CD4-positive, CD25-positive, alpha-beta regulatory T cell (primary cell): Measurements from ENCODE around the gene CHRM5. TPM values are rescaled to one million over a fixed set of nuclear protein-coding genes. Genes with fewer than 3 reads are reported as not detected.
"Not testable (repeated sequence)": the region's sequence is repeated elsewhere in the genome, so short reads cannot be mapped to it uniquely, and the experiment has no call there.

Source experiments
- ATAC-seq, 2 donors: fragments of 150-1000 bp; cut with Tn5 transposase; one replicate each; pipeline ENCODE4 v1.10.0; 2021; ENCODE audit warnings: low read depth in 2 of 2, moderate number of reproducible peaks in 2 of 2, moderate library complexity in 1 of 2
- DNase-seq, 3 donors: peaks; one replicate each; pipeline versions ENCODE4 v3.0.0 to v3.0.0-alpha.2; 2012 to 2022; ENCODE audit warnings: mixed read lengths in 1 of 3
- H3K27ac ChIP-seq: one replicate; pipeline ENCODE4 v1.7.0; 2013; ENCODE audit warnings: mild to moderate bottlenecking, low read length; ENCODE audit not compliant: insufficient read depth, poor library complexity, severe bottlenecking
- H3K27me3 ChIP-seq: one replicate; pipeline ENCODE4 v1.7.0; 2013; ENCODE audit warnings: low read length; ENCODE audit not compliant: control insufficient read depth, insufficient read depth
- H3K36me3 ChIP-seq: one replicate; pipeline ENCODE4 v1.7.0; 2013; ENCODE audit warnings: mild to moderate bottlenecking, low read length, moderate library complexity; ENCODE audit not compliant: control insufficient read depth, insufficient read depth
- H3K4me1 ChIP-seq: 2 replicates; pipeline ENCODE4 v1.7.0; 2013; ENCODE audit warnings: mild to moderate bottlenecking, low read length; ENCODE audit not compliant: insufficient read depth, control insufficient read depth, poor library complexity, severe bottlenecking
- H3K4me3 ChIP-seq: one replicate; pipeline ENCODE4 v1.7.0; 2013; ENCODE audit warnings: low read depth, mild to moderate bottlenecking, low read length, moderate library complexity
- H3K9me3 ChIP-seq, 2 experiments: 1 replicate in 1 of 2; 2 replicates in 1 of 2; pipeline ENCODE4 v1.7.0; 2013; ENCODE audit warnings: low read length in 2 of 2, mild to moderate bottlenecking in 1 of 2, moderate library complexity in 1 of 2; ENCODE audit not compliant: control insufficient read depth in 2 of 2
- H3K27ac Mint-ChIP-seq, 3 donors: one replicate each; pipeline ENCODE4 v1.8.0; 2020 to 2022; ENCODE audit warnings: mild to moderate bottlenecking in 3 of 3, mixed read lengths in 3 of 3, moderate library complexity in 2 of 3
- H3K27me3 Mint-ChIP-seq: one replicate; pipeline ENCODE4 v1.8.0; 2022; ENCODE audit warnings: mild to moderate bottlenecking, mixed read lengths
- H3K36me3 Mint-ChIP-seq: one replicate; pipeline ENCODE4 v1.8.0; 2020; ENCODE audit warnings: mixed read lengths
- H3K4me1 Mint-ChIP-seq, 4 donors: one replicate each; pipeline ENCODE4 v1.8.0; 2020 to 2022; ENCODE audit warnings: mixed read lengths in 4 of 4, mild to moderate bottlenecking in 1 of 4
- H3K4me3 Mint-ChIP-seq, 4 donors: one replicate each; pipeline ENCODE4 v1.8.0; 2020 to 2022; ENCODE audit warnings: mild to moderate bottlenecking in 4 of 4, mixed read lengths in 4 of 4, moderate library complexity in 3 of 4
- H3K9me3 Mint-ChIP-seq, 7 donors: one replicate each; pipeline ENCODE4 v1.8.0; 2020 to 2022; ENCODE audit warnings: mixed read lengths in 7 of 7, mild to moderate bottlenecking in 3 of 7, moderate library complexity in 2 of 7
- polyA plus RNA-seq, 4 donors: library from polyadenylated mRNA; unstranded; fragments of 300-500 nt; fragmentation: Illumina TruSeq; gene quantifications; one replicate each; pipeline ENCODE4 v1.2.3, GENCODE V29; 2021
- total RNA-seq: library from RNA; stranded (reverse); gene quantifications from one replicate; pipeline ENCODE4 v1.2.3, GENCODE V29; 2022

The CHRM5 gene
- total and polyA plus RNA-seq, 5 donors from 2014 or later = not detected

GRCh38 chr15:34046471-34047145 is 78.3 kb downstream of the CHRM5 start:
- H3K36me3 ChIP-seq = no peaks in the 10 kb centered on the region
- ATAC-seq = no peak

GRCh38 chr15:34047893-34048775 is 79.8 kb downstream of the CHRM5 start:
- DNase-seq = no peak
- H3K27me3 ChIP-seq = no peaks in the 10 kb centered on the region
- Mint-ChIP-seq H3K9me3 (peaks cover 5 to 29% (median 14%) of the 10 kb centered on the region in 7 donors), H3K4me1 (no peaks in the 10 kb centered on the region), H3K27me3 (peaks cover 19% of the 10 kb centered on the region), H3K4me3 (no peak overlapping the region), H3K36me3 (peaks cover 15% of the 10 kb centered on the region), H3K27ac (no peak overlapping the region)
- H3K4me3 ChIP-seq = no peak overlapping the region
- ATAC-seq = no peak
- H3K9me3 ChIP-seq = peaks cover 12 to 15% of the 10 kb centered on the region in 2 experiments
- H3K27ac ChIP-seq = no peak overlapping the region
- H3K4me1 ChIP-seq = no peaks in the 10 kb centered on the region
- no peaks in the 10 kb centered on the region for H3K36me3 ChIP-seq

More at GRCh38 chr15:34046471-34047145, 78.3 kb downstream of the CHRM5 start:
- Mint-ChIP-seq H3K36me3 (peaks cover 15% of the 10 kb centered on the region), H3K4me3 (no peak overlapping the region), H3K9me3 (peaks cover 5 to 22% (median 12%) of the 10 kb centered on the region in 7 donors), H3K27me3 (peaks cover 16% of the 10 kb centered on the region), H3K27ac (no peak overlapping the region), H3K4me1 (no peaks in the 10 kb centered on the region)
- DNase-seq = no peak
- Histone ChIP-seq H3K27me3 (no peaks in the 10 kb centered on the region), H3K27ac (no peak overlapping the region), H3K4me1 (no peaks in the 10 kb centered on the region), H3K9me3 (peaks cover 12 to 15% of the 10 kb centered on the region in 2 experiments), H3K4me3 (no peak overlapping the region)

GRCh38 chr15:34049112-34049511 is 80.8 kb downstream of the CHRM5 start:
- no peaks in the 10 kb centered on the region for H3K4me1 Mint-ChIP-seq
- peaks cover 5 to 29% (median 14%) of the 10 kb centered on the region in 7 donors for H3K9me3 Mint-ChIP-seq
- no peak overlapping the region for H3K4me3 ChIP-seq
- DNase-seq (no peak), ATAC-seq (no peak)
- H3K27me3 ChIP-seq = no peaks in the 10 kb centered on the region
- H3K27me3 Mint-ChIP-seq = peaks cover 19% of the 10 kb centered on the region
- no peaks in the 10 kb centered on the region for H3K4me1 ChIP-seq
- no peaks in the 10 kb centered on the region for H3K36me3 ChIP-seq
- H3K27ac ChIP-seq = no peak overlapping the region
- H3K9me3 ChIP-seq = peaks cover 12 to 15% of the 10 kb centered on the region in 2 experiments
- H3K27ac Mint-ChIP-seq = no peak overlapping the region
- peaks cover 15% of the 10 kb centered on the region for H3K36me3 Mint-ChIP-seq
- H3K4me3 Mint-ChIP-seq = no peak overlapping the region

- not testable (repeated sequence) for H3K4me3 Mint-ChIP-seq, H3K4me3 ChIP-seq, ATAC-seq, H3K27ac ChIP-seq, H3K27ac Mint-ChIP-seq, H3K4me1 ChIP-seq, H3K36me3 ChIP-seq, H3K27me3 ChIP-seq, DNase-seq, H3K4me1 Mint-ChIP-seq
- Mint-ChIP-seq H3K27me3 (peaks cover 19% of the 10 kb centered on the region), H3K36me3 (peaks cover 15% of the 10 kb centered on the region), H3K9me3 (peaks cover 5 to 29% (median 14%) of the 10 kb centered on the region in 7 donors)
- H3K9me3 ChIP-seq = peaks cover 12 to 15% of the 10 kb centered on the region in 2 experiments
Observed at GRCh38 chr15:34050385-34050784, 82.1 kb downstream of the CHRM5 start.

GRCh38 chr15:34054081-34054707 is 85.9 kb downstream of the CHRM5 start:
- peaks cover 13% of the 10 kb centered on the region for H3K36me3 Mint-ChIP-seq

GRCh38 chr15:34055868-34056595 is 87.7 kb downstream of the CHRM5 start:
- Mint-ChIP-seq H3K4me3 (no peak overlapping the region), H3K27ac (peak overlapping the region in 1 of 3 donors; percentile 28), H3K9me3 (peaks cover 0 to 12% (median 5%) of the 10 kb centered on the region in 7 donors), H3K4me1 (no peaks in the 10 kb centered on the region), H3K36me3 (peaks cover under 1% of the 10 kb centered on the region), H3K27me3 (peaks cover 9% of the 10 kb centered on the region)
- no peaks in the 10 kb centered on the region for H3K27me3 ChIP-seq
- no peaks in the 10 kb centered on the region for H3K4me1 ChIP-seq
- H3K27ac ChIP-seq = no peak overlapping the region
- no peak overlapping the region for H3K4me3 ChIP-seq
- DNase-seq (no peak), ATAC-seq (no peak)
- H3K9me3 ChIP-seq = peaks cover 3 to 4% of the 10 kb centered on the region in 2 experiments
- no peaks in the 10 kb centered on the region for H3K36me3 ChIP-seq

More at GRCh38 chr15:34054081-34054707, 85.9 kb downstream of the CHRM5 start:
- Histone ChIP-seq H3K4me3 (no peak overlapping the region), H3K4me1 (no peaks in the 10 kb centered on the region), H3K9me3 (peaks cover 12 to 15% of the 10 kb centered on the region in 2 experiments), H3K27ac (no peak overlapping the region), H3K27me3 (no peaks in the 10 kb centered on the region), H3K36me3 (no peaks in the 10 kb centered on the region)
- Mint-ChIP-seq H3K27me3 (peaks cover 19% of the 10 kb centered on the region), H3K27ac (no peak overlapping the region), H3K9me3 (peaks cover 4 to 27% (median 13%) of the 10 kb centered on the region in 7 donors), H3K4me1 (no peaks in the 10 kb centered on the region), H3K4me3 (no peak overlapping the region)
- ATAC-seq (no peak), DNase-seq (no peak)

GRCh38 chr15:34056911-34057310 is 88.6 kb downstream of the CHRM5 start:
- H3K27me3 Mint-ChIP-seq = peaks cover under 1% of the 10 kb centered on the region
- peaks cover 0 to 3% (median 1%) of the 10 kb centered on the region in 4 donors for H3K4me1 Mint-ChIP-seq
- no peak overlapping the region for H3K27ac Mint-ChIP-seq
- Histone ChIP-seq H3K27ac (no peak overlapping the region), H3K36me3 (no peaks in the 10 kb centered on the region), H3K9me3 (no peaks in the 10 kb centered on the region), H3K4me1 (no peaks in the 10 kb centered on the region), H3K27me3 (no peaks in the 10 kb centered on the region), H3K4me3 (no peak overlapping the region)
- H3K4me3 Mint-ChIP-seq = no peak overlapping the region
- peaks cover 0 to 4% (median 0%) of the 10 kb centered on the region in 7 donors for H3K9me3 Mint-ChIP-seq
- DNase-seq = no peak
- ATAC-seq = no peak
- no peaks in the 10 kb centered on the region for H3K36me3 Mint-ChIP-seq
